ENCODE measurements around the gene CERS6. TPM values are rescaled to one million over a fixed set of nuclear protein-coding genes. Genes with fewer than 3 reads are reported as not detected.
A peak's percentile ranks its signal among the peaks of the same experiment; 100 is the strongest.

Gene CERS6
- total and polyA plus RNA-seq, 10 of the 15 experiments (the other 5 are each of a cell fraction or from before 2014, with no cell fraction given) = 1.3 to 20.4 (median 14.1) TPM

- peak overlapping the region; percentile 19; the same call in 1 of the 2 replicates for H3K4me2 ChIP-seq (ENCODE audit: control insufficient read depth, insufficient read depth)
- ChIA-PET CTCF (no interaction called here), RAD21 (ENCODE audit: unreplicated experiment) (no interaction called here), SMC1A (ENCODE audit: uncharacterized antibody, unreplicated experiment) (interaction anchor here (0.9 kb wide), 1 partner anchor 10 kb away, joined by 3 read pairs; no protein-coding TSS in a partner anchor), POLR2A (no interaction called here)
- TF ChIP-seq ATF2 (IDR thresholded peaks at IDR 0.05; ENCODE audit: low read length) = 0 out of 2 replicates have a peak, but pooled peaks have one; percentile 18
- TF ChIP-seq NFXL1 (IDR thresholded peaks at IDR 0.05; ENCODE audit: borderline replicate concordance) = no peak
- H3K27me3 ChIP-seq (replicated peaks in 1 of 2; ENCODE audit: control insufficient read depth in 2 of 2, insufficient read depth in 2 of 2, low read length in 1 of 2) = no peaks in the 10 kb centered on the region
- H4K20me1 ChIP-seq (ENCODE audit: control insufficient read depth, insufficient read depth) = no peaks in the 10 kb centered on the region; the same call in 1 of the 2 replicates
- peaks cover 50% of the 10 kb centered on the region for H3K4me1 ChIP-seq (ENCODE audit: control insufficient read depth, insufficient read depth, low read length)
- peaks cover 37% of the 10 kb centered on the region for H3K79me2 ChIP-seq (ENCODE audit: control insufficient read depth, insufficient read depth, low read length)
- H2AFZ ChIP-seq (ENCODE audit: control insufficient read depth, low read depth, low read length) = no peak overlapping the region
- H3K4me3 ChIP-seq = no peak overlapping the region
- H3K9ac ChIP-seq (ENCODE audit: control insufficient read depth, insufficient read depth, low read length) = no peak overlapping the region
- in situ Hi-C loops (cut with MboI) (no loop called here), intact Hi-C loops (cut with micrococcal nuclease; ENCODE audit: unreplicated experiment) (loop anchor here (5.0 kb wide), 1 partner anchor 93 kb away; no protein-coding TSS in a partner anchor)
- 0 out of 3 replicates have a peak, but pooled peaks have one; percentile 9 for ATAC-seq
- no peak for DNase-seq (ENCODE audit: low read depth, low spot score)
- FAIRE-seq = no peak
- peaks cover 3% of the 10 kb centered on the region; the same call in 2 of the 3 replicates for H3K9me3 ChIP-seq (replicated peaks; ENCODE audit: control insufficient read depth, insufficient read depth, low read length)
- peaks cover 0 to 4% of the 10 kb centered on the region in 2 experiments; a peak in 2 of 4 replicates for H3K36me3 ChIP-seq (ENCODE audit: control insufficient read depth in 2 of 2, insufficient read depth in 2 of 2, low read length in 1 of 2)
- BruUV-seq (replicated peaks) = TSS peak; percentile 14
- H3K27ac ChIP-seq (ENCODE audit: control insufficient read depth, insufficient read depth) = peak overlapping the region; percentile 55
Observed at GRCh38 chr2:168584911-168585310, 128.8 kb downstream of the CERS6 start.

- Histone ChIP-seq H3K36me3 (ENCODE audit: control insufficient read depth in 2 of 2, insufficient read depth in 2 of 2, low read length in 1 of 2) (peaks cover 0 to 4% of the 10 kb centered on the region in 2 experiments; a peak in 2 of 4 replicates), H3K4me2 (ENCODE audit: control insufficient read depth, insufficient read depth) (no peak overlapping the region), H3K4me3 (no peak overlapping the region), H3K27ac (ENCODE audit: control insufficient read depth, insufficient read depth) (no peak overlapping the region), H2AFZ (ENCODE audit: control insufficient read depth, low read depth, low read length) (no peak overlapping the region), H4K20me1 (ENCODE audit: control insufficient read depth, insufficient read depth) (no peaks in the 10 kb centered on the region; the same call in 1 of the 2 replicates), H3K9me3 (replicated peaks; ENCODE audit: control insufficient read depth, insufficient read depth, low read length) (peaks cover 3% of the 10 kb centered on the region; the same call in 2 of the 3 replicates), H3K27me3 (replicated peaks in 1 of 2; ENCODE audit: control insufficient read depth in 2 of 2, insufficient read depth in 2 of 2, low read length in 1 of 2) (no peaks in the 10 kb centered on the region), H3K4me1 (ENCODE audit: control insufficient read depth, insufficient read depth, low read length) (peaks cover 45% of the 10 kb centered on the region), H3K79me2 (ENCODE audit: control insufficient read depth, insufficient read depth, low read length) (peaks cover 35% of the 10 kb centered on the region), H3K9ac (ENCODE audit: control insufficient read depth, insufficient read depth, low read length) (no peak overlapping the region)
- no TSS peak for BruUV-seq (replicated peaks)
- ChIA-PET CTCF (no interaction called here), POLR2A (no interaction called here), SMC1A (ENCODE audit: uncharacterized antibody, unreplicated experiment) (interaction anchor here (0.9 kb wide), 1 partner anchor 11 kb away, joined by 3 read pairs; no protein-coding TSS in a partner anchor), RAD21 (ENCODE audit: unreplicated experiment) (no interaction called here)
- WGBS (ENCODE audit: insufficient coverage, insufficient replicate concordance, low lambda C conversion rate, missing lambda C conversion rate) = 100% methylated on average over 4 of the region's 4 CpGs
- in situ Hi-C loops (cut with MboI) (no loop called here), intact Hi-C loops (cut with micrococcal nuclease; ENCODE audit: unreplicated experiment) (no loop called here)
- FAIRE-seq = no peak
- TF ChIP-seq, protein P1, sequence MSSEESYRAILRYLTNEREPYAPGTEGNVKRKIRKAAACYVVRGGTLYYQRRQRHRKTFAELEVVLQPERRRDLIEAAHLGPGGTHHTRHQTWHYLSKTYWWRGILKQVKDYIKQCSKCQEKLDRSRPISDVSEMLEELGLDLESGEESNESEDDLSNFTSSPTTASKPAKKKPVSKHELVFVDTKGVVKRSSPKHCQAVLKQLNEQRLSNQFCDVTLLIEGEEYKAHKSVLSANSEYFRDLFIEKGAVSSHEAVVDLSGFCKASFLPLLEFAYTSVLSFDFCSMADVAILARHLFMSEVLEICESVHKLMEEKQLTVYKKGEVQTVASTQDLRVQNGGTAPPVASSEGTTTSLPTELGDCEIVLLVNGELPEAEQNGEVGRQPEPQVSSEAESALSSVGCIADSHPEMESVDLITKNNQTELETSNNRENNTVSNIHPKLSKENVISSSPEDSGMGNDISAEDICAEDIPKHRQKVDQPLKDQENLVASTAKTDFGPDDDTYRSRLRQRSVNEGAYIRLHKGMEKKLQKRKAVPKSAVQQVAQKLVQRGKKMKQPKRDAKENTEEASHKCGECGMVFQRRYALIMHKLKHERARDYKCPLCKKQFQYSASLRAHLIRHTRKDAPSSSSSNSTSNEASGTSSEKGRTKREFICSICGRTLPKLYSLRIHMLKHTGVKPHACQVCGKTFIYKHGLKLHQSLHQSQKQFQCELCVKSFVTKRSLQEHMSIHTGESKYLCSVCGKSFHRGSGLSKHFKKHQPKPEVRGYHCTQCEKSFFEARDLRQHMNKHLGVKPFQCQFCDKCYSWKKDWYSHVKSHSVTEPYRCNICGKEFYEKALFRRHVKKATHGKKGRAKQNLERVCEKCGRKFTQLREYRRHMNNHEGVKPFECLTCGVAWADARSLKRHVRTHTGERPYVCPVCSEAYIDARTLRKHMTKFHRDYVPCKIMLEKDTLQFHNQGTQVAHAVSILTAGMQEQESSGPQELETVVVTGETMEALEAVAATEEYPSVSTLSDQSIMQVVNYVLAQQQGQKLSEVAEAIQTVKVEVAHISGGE (CRISPR knock-in tag; IDR thresholded peaks at IDR 0.05) = no peak
- TF ChIP-seq, protein P2, sequence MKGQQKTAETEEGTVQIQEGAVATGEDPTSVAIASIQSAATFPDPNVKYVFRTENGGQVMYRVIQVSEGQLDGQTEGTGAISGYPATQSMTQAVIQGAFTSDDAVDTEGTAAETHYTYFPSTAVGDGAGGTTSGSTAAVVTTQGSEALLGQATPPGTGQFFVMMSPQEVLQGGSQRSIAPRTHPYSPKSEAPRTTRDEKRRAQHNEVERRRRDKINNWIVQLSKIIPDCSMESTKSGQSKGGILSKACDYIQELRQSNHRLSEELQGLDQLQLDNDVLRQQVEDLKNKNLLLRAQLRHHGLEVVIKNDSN (IDR thresholded peaks at IDR 0.05; ENCODE audit: borderline replicate concordance, extremely low read length, insufficient read depth, low read depth, low read length) = no peak
- no peak for TF ChIP-seq ZNF207 (IDR thresholded peaks at IDR 0.05; ENCODE audit: borderline replicate concordance)
- no peak for TF ChIP-seq MEF2A (IDR thresholded peaks at IDR 0.05; ENCODE audit: insufficient read depth, low read depth, low read length)
- no peak for TF ChIP-seq STAT3 (IDR thresholded peaks at IDR 0.05; ENCODE audit: low read depth, low read length)
- TF ChIP-seq BMI1 (IDR thresholded peaks at IDR 0.05; ENCODE audit: borderline replicate concordance) = no peak
- no peak for TF ChIP-seq HCFC1 (IDR thresholded peaks at IDR 0.05; ENCODE audit: low read length)
- no peak for TF ChIP-seq PAX8 (IDR thresholded peaks at IDR 0.05)
- no peak for ATAC-seq
- no peak for DNase-seq (ENCODE audit: low read depth, low spot score)
Observed at GRCh38 chr2:168585700-168586099, 129.6 kb downstream of the CERS6 start.

All from GM12878 (cell line).